Liver (tissue), 9 donors: ENCODE data around the gene ARMC12. TPM values are rescaled to one million over a fixed set of nuclear protein-coding genes. Genes with fewer than 3 reads are reported as not detected.
A peak's percentile ranks its signal among the peaks of the same experiment; 100 is the strongest.

ENCODE experiments used
- DNase-seq: peaks from one replicate; pipeline ENCODE4 v3.0.0-alpha.2; 2017; ENCODE audit warnings: low spot score
- H3K27ac ChIP-seq, 2 donors: one replicate each; pipeline ENCODE4 v1.7.0; 2013; ENCODE audit warnings: inconsistent platforms in 2 of 2, low read length in 2 of 2, control low read depth in 1 of 2, low read depth in 1 of 2, mild to moderate bottlenecking in 1 of 2
- H3K27me3 ChIP-seq, 4 donors: one replicate each; pipeline versions ENCODE4 v1.6.1 to v1.7.0; 2013; ENCODE audit warnings: low read length in 3 of 4, inconsistent platforms in 1 of 4, mild to moderate bottlenecking in 1 of 4, moderate library complexity in 1 of 4; ENCODE audit not compliant: control insufficient read depth in 4 of 4, insufficient read depth in 4 of 4
- H3K36me3 ChIP-seq, 4 donors: one replicate each; pipeline versions ENCODE4 v1.6.1 to v1.7.0; 2013; ENCODE audit warnings: low read length in 3 of 4, mild to moderate bottlenecking in 3 of 4, low read depth in 1 of 4, moderate library complexity in 1 of 4; ENCODE audit not compliant: control insufficient read depth in 4 of 4, insufficient read depth in 3 of 4
- H3K4me1 ChIP-seq, 4 donors: one replicate each; pipeline versions ENCODE4 v1.6.1 to v1.7.0; 2013; ENCODE audit warnings: low read length in 3 of 4, mild to moderate bottlenecking in 3 of 4, moderate library complexity in 1 of 4; ENCODE audit not compliant: control insufficient read depth in 4 of 4, insufficient read depth in 4 of 4
- H3K4me3 ChIP-seq, 3 donors: one replicate each; pipeline versions ENCODE4 v1.6.1 to v1.7.0; 2013; ENCODE audit warnings: low read length in 3 of 3, control low read depth in 1 of 3, low read depth in 1 of 3, mild to moderate bottlenecking in 1 of 3
- H3K9ac ChIP-seq, 2 donors: one replicate each; pipeline ENCODE4 v1.7.0; 2013; ENCODE audit warnings: low read length in 2 of 2, mild to moderate bottlenecking in 2 of 2, moderate library complexity in 2 of 2, control low read depth in 1 of 2, low read depth in 1 of 2
- H3K9me3 ChIP-seq, 4 donors: one replicate each; pipeline versions ENCODE4 v1.6.1 to v1.7.0; 2013; ENCODE audit warnings: low read length in 3 of 4; ENCODE audit not compliant: control insufficient read depth in 4 of 4
- ATF3 ChIP-seq: IDR thresholded peaks from 2 replicates; pipeline ENCODE4 v1.6.1; 2016; ENCODE audit warnings: antibody characterized with exemption
- CTCF ChIP-seq: fragments of 150-350 bp; IDR thresholded peaks from 2 replicates; pipeline ENCODE4 v1.5.1; 2017; ENCODE audit warnings: improper control_type of control experiment, low read depth, low read length; ENCODE audit not compliant: missing input control
- EGR1 ChIP-seq, 2 donors: IDR thresholded peaks; 2 replicates each; pipeline ENCODE4 v1.6.1; 2016 to 2018; ENCODE audit warnings: antibody characterized with exemption in 2 of 2, low read depth in 2 of 2
- FOXA1 ChIP-seq: IDR thresholded peaks from 2 replicates; pipeline ENCODE4 v1.6.1; 2016; ENCODE audit warnings: antibody characterized with exemption
- FOXA2 ChIP-seq: IDR thresholded peaks from 2 replicates; pipeline ENCODE4 v1.6.1; 2016; ENCODE audit warnings: antibody characterized with exemption
- GABPA ChIP-seq, 2 donors: IDR thresholded peaks in 1 of 2; conservative IDR thresholded peaks in 1 of 2; 2 replicates each; pipeline ENCODE4 v1.6.1; 2016; ENCODE audit warnings: antibody characterized with exemption in 2 of 2, mild to moderate bottlenecking in 1 of 2, moderate library complexity in 1 of 2
- HNF4A ChIP-seq, 2 donors: conservative IDR thresholded peaks; 2 replicates each; pipeline ENCODE4 v1.6.1; 2016; ENCODE audit warnings: antibody characterized with exemption in 2 of 2, mild to moderate bottlenecking in 2 of 2
- HNF4G ChIP-seq: IDR thresholded peaks from 2 replicates; pipeline ENCODE4 v1.6.1; 2016; ENCODE audit warnings: antibody characterized with exemption
- JUND ChIP-seq, 2 donors: IDR thresholded peaks; 2 replicates each; pipeline ENCODE4 v1.6.1; 2016; ENCODE audit warnings: antibody characterized with exemption in 2 of 2
- MAX ChIP-seq: IDR thresholded peaks from 2 replicates; pipeline ENCODE4 v1.6.1; 2016; ENCODE audit warnings: antibody characterized with exemption
- NR2F2 ChIP-seq: IDR thresholded peaks from 2 replicates; pipeline ENCODE4 v1.6.1; 2016; ENCODE audit warnings: antibody characterized with exemption
- RAD21 ChIP-seq, 2 donors: IDR thresholded peaks; 2 replicates each; pipeline ENCODE4 v1.6.1; 2016; ENCODE audit warnings: antibody characterized with exemption in 2 of 2, mild to moderate bottlenecking in 2 of 2
- REST ChIP-seq: IDR thresholded peaks from 2 replicates; pipeline ENCODE4 v1.6.1; 2016; ENCODE audit warnings: antibody characterized with exemption, mild to moderate bottlenecking
- RXRA ChIP-seq, 2 donors: IDR thresholded peaks; 2 replicates each; pipeline ENCODE4 v1.6.1; 2017 to 2018; ENCODE audit warnings: antibody characterized with exemption in 2 of 2, mild to moderate bottlenecking in 1 of 2
- SP1 ChIP-seq: IDR thresholded peaks from 2 replicates; pipeline ENCODE4 v1.6.1; 2018; ENCODE audit warnings: antibody characterized with exemption, mild to moderate bottlenecking
- TAF1 ChIP-seq: conservative IDR thresholded peaks from 2 replicates; pipeline ENCODE4 v1.6.1; 2016; ENCODE audit warnings: antibody characterized with exemption, mild to moderate bottlenecking
- YY1 ChIP-seq: IDR thresholded peaks from 2 replicates; pipeline ENCODE4 v1.6.1; 2016; ENCODE audit warnings: antibody characterized with exemption, mild to moderate bottlenecking
- ZBTB33 ChIP-seq: IDR thresholded peaks from 2 replicates; pipeline ENCODE4 v1.6.1; 2016; ENCODE audit warnings: antibody characterized with exemption
- WGBS: extraction: QIAGEN DNeasy Blood & Tissue Kit; methylation state at CpG from one replicate; pipeline ENCODE4 v1.1.7; 2013; 5-methylcytosine and 5-hydroxymethylcytosine counted together
- polyA plus RNA-seq, 2 donors: library from polyadenylated mRNA; stranded (reverse) in 1 of 2; unstranded in 1 of 2; fragments of 200-250 nt in 1 of 2; fragments of >200 nt in 1 of 2; fragmentation: Nextera tagmentation in 1 of 2; extraction: Ambion mirVana in 1 of 2; gene quantifications; one replicate each; pipeline versions ENCODE4 v1.2.1 to v1.2.3, GENCODE V29; 2013 to 2015
- total RNA-seq, 2 donors: library from RNA; depleted of rRNA; stranded (reverse); fragments of >200 nt; gene quantifications; one replicate each; pipeline ENCODE4 v1.2.3, GENCODE V29; 2014
- donor health status: healthy.
- donor health status: healthy.
- donor health status: healthy.
- donor health status: healthy.
- donor health status: healthy.

The ARMC12 gene
- total and polyA plus RNA-seq, 4 donors: 0.42 to 0.64 (median 0.43) TPM; not detected in 1

- H3K9ac ChIP-seq: peak overlapping the region in 1 of 2 donors; percentile 69
- no peak for TF ChIP-seq HNF4G
- H3K27me3 ChIP-seq: no peaks in the 10 kb centered on the region
- 18% methylated on average over 15 of the region's 15 CpGs for WGBS
- no peaks in the 10 kb centered on the region for H3K9me3 ChIP-seq
- DNase-seq: no peak
- no peaks in the 10 kb centered on the region for H3K36me3 ChIP-seq
- peaks cover 21 to 71% (median 60%) of the 10 kb centered on the region in 4 donors for H3K4me1 ChIP-seq
- H3K27ac ChIP-seq: peak overlapping the region; percentile 73 to 97
- peak overlapping the region in 2 of 3 donors; percentile 15 to 65 for H3K4me3 ChIP-seq
These were observed 6.0 kb upstream of the ARMC12 start for GRCh38 chr6:35730745-35731413.

- H3K4me3 ChIP-seq: peak overlapping the region; percentile 53 to 78 (median 65)
- H3K9ac ChIP-seq: peak overlapping the region; percentile 29 to 31
- TF ChIP-seq SP1: no peak
- TF ChIP-seq JUND (IDR thresholded peaks at IDR 0.05): no peak
- TF ChIP-seq NR2F2: peak; percentile 71
- peak; percentile 84 for DNase-seq
- H3K9me3 ChIP-seq: no peaks in the 10 kb centered on the region
- peak overlapping the region; percentile 97 to 98 for H3K27ac ChIP-seq
- WGBS: under 1% methylated on average over 23 of the region's 23 CpGs
- H3K4me1 ChIP-seq: peaks cover 19 to 66% (median 56%) of the 10 kb centered on the region in 4 donors
- H3K36me3 ChIP-seq: no peaks in the 10 kb centered on the region
- H3K27me3 ChIP-seq: no peaks in the 10 kb centered on the region
These were observed 5.5 kb upstream of the ARMC12 start for GRCh38 chr6:35731414-35731735.

GRCh38 chr6:35731736-35732532 is 4.9 kb upstream of the ARMC12 start:
- TF ChIP-seq EGR1 (IDR thresholded peaks at IDR 0.05; ENCODE audit: low read depth in 2 of 2) (peak; percentile 96), REST (no peak), HNF4A (conservative IDR thresholded peaks at IDR 0.05) (peak; percentile 42 to 65), ZBTB33 (peak; percentile 35), FOXA2 (peak; percentile 17), YY1 (peak; percentile 37), TAF1 (peak; percentile 63), GABPA (IDR thresholded peaks at IDR 0.05 in 1 of 2, conservative IDR thresholded peaks at IDR 0.05 in 1 of 2) (peak; percentile 39 to 65), HNF4G (no peak), RAD21 (IDR thresholded peaks at IDR 0.05) (peak; percentile 49 to 75), MAX (peak; percentile 96), ATF3 (no peak), RXRA (IDR thresholded peaks at IDR 0.05) (peak; percentile 62 to 64), JUND (IDR thresholded peaks at IDR 0.05) (peak; percentile 17 to 69), SP1 (peak; percentile 90), NR2F2 (no peak), CTCF (no peak), FOXA1 (no peak)
- peaks cover 19 to 61% (median 50%) of the 10 kb centered on the region in 4 donors for H3K4me1 ChIP-seq

More at GRCh38 chr6:35731736-35732532, 4.9 kb upstream of the ARMC12 start:
- peak; percentile 80 for DNase-seq
- H3K27me3 ChIP-seq: no peaks in the 10 kb centered on the region
- H3K27ac ChIP-seq: peak overlapping the region; percentile 97 to 98
- H3K9ac ChIP-seq: peak overlapping the region; percentile 42 to 60
- H3K4me3 ChIP-seq: peak overlapping the region; percentile 65 to 78 (median 66)
- no peaks in the 10 kb centered on the region for H3K36me3 ChIP-seq
- WGBS: under 1% methylated on average over 61 of the region's 61 CpGs
- no peaks in the 10 kb centered on the region for H3K9me3 ChIP-seq
